A549 (cell line): Measurements from ENCODE around the gene CSNK1D.

Experiments used
- CTCF ChIP-seq: fragments of >200 bp; sonication (Bioruptor Twin); formaldehyde crosslinking; IDR thresholded peaks from 3 replicates; pipeline ENCODE4 v1.5.1; 2016
- EP300 ChIP-seq, 2 experiments: fragments of >200 bp; sonication (Bioruptor Twin); formaldehyde crosslinking; IDR thresholded peaks; 2 replicates in 1 of 2; 3 replicates in 1 of 2; pipeline ENCODE4 v1.6.1; 2016 to 2017
- ESRRA ChIP-seq: fragments of 150-350 bp; IDR thresholded peaks from 2 replicates; pipeline ENCODE4 v1.6.1; 2014; ENCODE audit warnings: mild to moderate bottlenecking, low read length, borderline replicate concordance
- GATA3 ChIP-seq: IDR thresholded peaks from 2 replicates; pipeline ENCODE4 v1.6.1; 2012; ENCODE audit warnings: borderline replicate concordance
- RCOR1 ChIP-seq: fragments of 150-350 bp; IDR thresholded peaks from 2 replicates; pipeline ENCODE4 v1.6.1; 2014; ENCODE audit warnings: antibody characterized with exemption, low read length, low read depth
- SREBF2 ChIP-seq: fragments of 450-650 bp; IDR thresholded peaks from 2 replicates; pipeline ENCODE4 v1.6.1; 2014; ENCODE audit warnings: mild to moderate bottlenecking, moderate library complexity
- ZSCAN20 ChIP-seq: fragments of 250-450 bp; sonication (Bioruptor Pico); IDR thresholded peaks from 2 replicates; pipeline ENCODE4 v1.8.0; 2022; ENCODE audit warnings: mild to moderate bottlenecking, moderate library complexity

- TF ChIP-seq GATA3 (no peak), CTCF (no peak), RCOR1 (no peak), EP300 (IDR thresholded peaks at IDR 0.05) (no peak), SREBF2 (no peak), ZSCAN20 (CRISPR knock-in tag) (no peak), ESRRA (no peak)
Observed at GRCh38 chr17:82235775-82236141, 37.7 kb downstream of the CSNK1D start.
